Germinal center (tissue), 1 donor: Measurements from ENCODE around the gene SLC22A12.
A peak's percentile ranks its signal among the peaks of the same experiment; 100 is the strongest.

ENCODE experiments used
- DNase-seq: peaks from one replicate; pipeline ENCODE4 v3.0.0; 2012; ENCODE audit warnings: mixed read lengths, low spot score

The SLC22A12 gene

GRCh38 chr11:64647019-64647779, 56.2 kb downstream of the SLC22A12 start:
- DNase-seq: no peak

GRCh38 chr11:64648551-64648950, 57.5 kb downstream of the SLC22A12 start:
- no peak for DNase-seq

GRCh38 chr11:64649291-64649697, 58.3 kb downstream of the SLC22A12 start:
- no peak for DNase-seq

- DNase-seq: peak; percentile 46
Measured at GRCh38 chr11:64650923-64651523, 60.0 kb downstream of the SLC22A12 start.
